WTC11 (cell line): ENCODE results near the gene OSBPL10. TPM values are rescaled to one million over a fixed set of nuclear protein-coding genes. Genes with fewer than 3 reads are reported as not detected.

ENCODE experiments used
- ATAC-seq: fragments of 200-7000 bp; cut with Tn5 transposase; 2 replicates; pipeline ENCODE4 v1.10.0; 2021; ENCODE audit warnings: mild to moderate bottlenecking, moderate library complexity
- CTCF ChIA-PET: fragments of 300-600 bp; sonication (Branson Sonifier 250); formaldehyde crosslinking; loops from one replicate; lab custom pipeline; 2021; ENCODE audit warnings: antibody characterized with exemption; lab: Charles Lee
- POLR2A ChIA-PET: fragments of 350-600 bp; sonication (Branson Sonifier 250); formaldehyde crosslinking; loops from one replicate; lab custom pipeline; 2021; ENCODE audit warnings: antibody characterized with exemption; lab: Charles Lee
- DNase-seq: peaks from one replicate; pipeline ENCODE4 v3.0.0; 2021; ENCODE audit warnings: low spot score
- H3K27ac Mint-ChIP-seq: 2 replicates; pipeline ENCODE4 v1.8.0; 2021; ENCODE audit warnings: mixed read lengths
- H3K27me3 Mint-ChIP-seq: 2 replicates; pipeline ENCODE4 v1.8.0; 2021; ENCODE audit warnings: low read depth, mild to moderate bottlenecking, moderate library complexity, mixed read lengths
- H3K36me3 Mint-ChIP-seq: 2 replicates; pipeline ENCODE4 v1.8.0; 2021; ENCODE audit warnings: mixed read lengths
- H3K4me1 Mint-ChIP-seq: 2 replicates; pipeline ENCODE4 v1.8.0; 2022; ENCODE audit warnings: mixed read lengths
- H3K4me3 Mint-ChIP-seq: 2 replicates; pipeline ENCODE4 v1.8.0; 2021; ENCODE audit warnings: mild to moderate bottlenecking, moderate library complexity, mixed read lengths
- H3K9me3 Mint-ChIP-seq: 2 replicates; pipeline ENCODE4 v1.8.0; 2021; ENCODE audit warnings: mixed read lengths
- CREB1 ChIP-seq: sonication (generic); formaldehyde crosslinking; IDR thresholded peaks from 2 replicates; pipeline ENCODE4 v1.8.0; 2023; ENCODE audit warnings: mild to moderate bottlenecking, missing genetic modification reagents
- ELF4 ChIP-seq: sonication (generic); formaldehyde crosslinking; IDR thresholded peaks from 2 replicates; pipeline ENCODE4 v1.8.1; 2022; ENCODE audit warnings: low read depth, mild to moderate bottlenecking, moderate library complexity, missing genetic modification reagents
- ETV6 ChIP-seq: sonication (generic); formaldehyde crosslinking; IDR thresholded peaks from 2 replicates; pipeline ENCODE4 v1.8.1; 2022; ENCODE audit warnings: mild to moderate bottlenecking, missing genetic modification reagents
- GABPB1 ChIP-seq: sonication (generic); formaldehyde crosslinking; IDR thresholded peaks from 2 replicates; pipeline ENCODE4 v1.8.1; 2023; ENCODE audit warnings: mild to moderate bottlenecking, missing genetic modification reagents
- NR2C2 ChIP-seq: sonication (generic); formaldehyde crosslinking; IDR thresholded peaks from 2 replicates; pipeline ENCODE4 v1.8.0; 2022; ENCODE audit warnings: mild to moderate bottlenecking, missing genetic modification reagents
- NR3C1 ChIP-seq: sonication (generic); formaldehyde crosslinking; conservative IDR thresholded peaks from 2 replicates; pipeline ENCODE4 v1.8.1; 2023; ENCODE audit warnings: low read depth, mild to moderate bottlenecking, missing genetic modification reagents
- ZNF219 ChIP-seq: sonication (generic); formaldehyde crosslinking; IDR thresholded peaks from 2 replicates; pipeline ENCODE4 v1.8.0; 2023; ENCODE audit warnings: missing genetic modification reagents, mild to moderate bottlenecking, borderline replicate concordance
- ZNF263 ChIP-seq: sonication (generic); formaldehyde crosslinking; IDR thresholded peaks from 2 replicates; pipeline ENCODE4 v1.8.1; 2022; ENCODE audit warnings: low read depth, mild to moderate bottlenecking, moderate library complexity, missing genetic modification reagents
- ZNF317 ChIP-seq: sonication (generic); formaldehyde crosslinking; IDR thresholded peaks from 2 replicates; pipeline ENCODE4 v1.8.1; 2023; ENCODE audit warnings: low read depth, mild to moderate bottlenecking, moderate library complexity, missing genetic modification reagents, borderline replicate concordance
- ZNF416 ChIP-seq: fragments of 250-450 bp; sonication (Bioruptor Pico); IDR thresholded peaks from 2 replicates; pipeline ENCODE4 v1.9.0; 2021; ENCODE audit warnings: mild to moderate bottlenecking, inconsistent platforms
- total RNA-seq: library from RNA; stranded (reverse); gene quantifications from 3 replicates; pipeline ENCODE4 v1.2.3, GENCODE V29; 2021
- TF ChIP-seq, protein P1 (sequence below): sonication (generic); formaldehyde crosslinking; IDR thresholded peaks from 2 replicates; pipeline ENCODE4 v1.8.0; 2023; ENCODE audit warnings: missing genetic modification reagents, mild to moderate bottlenecking, borderline replicate concordance
- TF ChIP-seq, protein P2 (sequence below): fragments of 250-450 bp; sonication (Bioruptor Pico); IDR thresholded peaks from 2 replicates; pipeline ENCODE4 v1.9.0; 2021; ENCODE audit warnings: mild to moderate bottlenecking, borderline replicate concordance
- TF ChIP-seq, protein P3 (sequence below): sonication (generic); formaldehyde crosslinking; IDR thresholded peaks from 2 replicates; pipeline ENCODE4 v1.8.1; 2023; ENCODE audit warnings: mild to moderate bottlenecking, missing genetic modification reagents, borderline replicate concordance
- TF ChIP-seq, protein P4 (sequence below): fragments of 200-600 bp; IDR thresholded peaks from 2 replicates; pipeline ENCODE4 v1.8.0; 2022; ENCODE audit warnings: antibody characterized with exemption
- TF ChIP-seq, protein P5 (sequence below): fragments of 250-450 bp; sonication (Bioruptor Pico); IDR thresholded peaks from 2 replicates; pipeline ENCODE4 v1.9.0; 2021; ENCODE audit warnings: mild to moderate bottlenecking
- TF ChIP-seq, protein P6 (sequence below): sonication (generic); formaldehyde crosslinking; IDR thresholded peaks from 2 replicates; pipeline ENCODE4 v1.8.0; 2022; ENCODE audit warnings: mild to moderate bottlenecking, missing genetic modification reagents

The OSBPL10 gene
- total RNA-seq, 1 experiment from 2014 or later = 84.1 TPM

DNA sequence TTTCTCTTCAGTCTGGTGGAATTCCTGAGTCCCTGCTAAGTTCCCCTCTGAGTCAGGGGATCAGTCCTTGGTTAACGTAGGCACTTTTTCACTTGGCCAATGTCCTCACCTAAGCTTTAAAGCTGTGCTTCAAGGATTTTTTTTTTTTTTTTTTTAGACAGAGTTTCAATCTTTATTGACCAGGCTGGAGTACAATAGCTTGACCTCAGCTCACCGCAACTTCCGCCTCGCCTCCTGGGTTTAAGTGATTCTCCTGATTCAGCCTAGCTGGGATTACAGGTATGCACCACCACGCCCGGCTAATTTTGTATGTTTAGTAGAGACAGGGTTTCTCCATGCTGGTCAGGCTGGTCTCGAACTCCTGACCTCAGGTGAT lies 228.0 kb downstream of the OSBPL10 start:
- H3K27ac Mint-ChIP-seq = no peak overlapping the region

DNA sequence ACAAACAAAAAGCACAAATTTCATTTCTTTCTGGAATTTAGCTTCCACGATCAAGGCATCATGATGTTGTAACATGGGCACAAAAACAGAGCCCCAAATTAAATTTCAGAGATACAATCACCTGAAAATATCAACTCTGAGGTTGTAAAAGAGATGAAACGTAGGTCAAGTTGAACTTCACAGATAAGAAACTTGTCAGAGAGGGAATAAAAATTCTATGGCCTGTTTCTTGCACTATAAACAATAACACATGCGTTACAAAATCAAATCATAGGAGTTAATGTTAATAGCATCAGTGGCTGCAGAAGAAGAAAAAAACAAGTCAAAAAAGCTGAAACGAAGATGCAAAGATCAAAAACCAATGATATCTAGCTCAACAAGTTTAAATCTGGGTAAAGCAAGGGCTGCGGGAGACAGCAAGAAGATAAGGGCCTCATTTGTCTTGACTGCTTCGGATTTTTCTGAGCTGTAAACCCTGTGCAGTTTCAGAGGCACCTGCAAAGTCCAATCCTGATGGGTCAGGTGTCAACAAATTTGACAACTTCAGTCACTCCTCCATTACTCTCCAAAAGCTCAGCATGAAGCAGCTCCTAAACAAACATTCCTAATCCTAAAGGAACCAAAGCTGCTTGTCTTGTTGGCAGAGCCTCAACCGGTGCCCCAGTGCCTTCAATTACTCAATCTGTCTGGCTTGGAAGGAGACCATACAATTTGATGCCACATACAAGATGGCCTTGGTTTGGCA lies 228.6 kb downstream of the OSBPL10 start:
- TF ChIP-seq ZNF263 (no peak), CREB1 (CRISPR knock-in tag) (no peak), ZNF219 (CRISPR knock-in tag) (no peak), ETV6 (CRISPR knock-in tag) (no peak), NR3C1 (CRISPR knock-in tag) (no peak), ZNF416 (no peak), ZNF317 (CRISPR knock-in tag) (no peak), NR2C2 (no peak)
- TF ChIP-seq, protein P1, sequence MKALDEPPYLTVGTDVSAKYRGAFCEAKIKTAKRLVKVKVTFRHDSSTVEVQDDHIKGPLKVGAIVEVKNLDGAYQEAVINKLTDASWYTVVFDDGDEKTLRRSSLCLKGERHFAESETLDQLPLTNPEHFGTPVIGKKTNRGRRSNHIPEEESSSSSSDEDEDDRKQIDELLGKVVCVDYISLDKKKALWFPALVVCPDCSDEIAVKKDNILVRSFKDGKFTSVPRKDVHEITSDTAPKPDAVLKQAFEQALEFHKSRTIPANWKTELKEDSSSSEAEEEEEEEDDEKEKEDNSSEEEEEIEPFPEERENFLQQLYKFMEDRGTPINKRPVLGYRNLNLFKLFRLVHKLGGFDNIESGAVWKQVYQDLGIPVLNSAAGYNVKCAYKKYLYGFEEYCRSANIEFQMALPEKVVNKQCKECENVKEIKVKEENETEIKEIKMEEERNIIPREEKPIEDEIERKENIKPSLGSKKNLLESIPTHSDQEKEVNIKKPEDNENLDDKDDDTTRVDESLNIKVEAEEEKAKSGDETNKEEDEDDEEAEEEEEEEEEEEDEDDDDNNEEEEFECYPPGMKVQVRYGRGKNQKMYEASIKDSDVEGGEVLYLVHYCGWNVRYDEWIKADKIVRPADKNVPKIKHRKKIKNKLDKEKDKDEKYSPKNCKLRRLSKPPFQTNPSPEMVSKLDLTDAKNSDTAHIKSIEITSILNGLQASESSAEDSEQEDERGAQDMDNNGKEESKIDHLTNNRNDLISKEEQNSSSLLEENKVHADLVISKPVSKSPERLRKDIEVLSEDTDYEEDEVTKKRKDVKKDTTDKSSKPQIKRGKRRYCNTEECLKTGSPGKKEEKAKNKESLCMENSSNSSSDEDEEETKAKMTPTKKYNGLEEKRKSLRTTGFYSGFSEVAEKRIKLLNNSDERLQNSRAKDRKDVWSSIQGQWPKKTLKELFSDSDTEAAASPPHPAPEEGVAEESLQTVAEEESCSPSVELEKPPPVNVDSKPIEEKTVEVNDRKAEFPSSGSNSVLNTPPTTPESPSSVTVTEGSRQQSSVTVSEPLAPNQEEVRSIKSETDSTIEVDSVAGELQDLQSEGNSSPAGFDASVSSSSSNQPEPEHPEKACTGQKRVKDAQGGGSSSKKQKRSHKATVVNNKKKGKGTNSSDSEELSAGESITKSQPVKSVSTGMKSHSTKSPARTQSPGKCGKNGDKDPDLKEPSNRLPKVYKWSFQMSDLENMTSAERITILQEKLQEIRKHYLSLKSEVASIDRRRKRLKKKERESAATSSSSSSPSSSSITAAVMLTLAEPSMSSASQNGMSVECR (CRISPR knock-in tag) = no peak
- TF ChIP-seq, protein P2, sequence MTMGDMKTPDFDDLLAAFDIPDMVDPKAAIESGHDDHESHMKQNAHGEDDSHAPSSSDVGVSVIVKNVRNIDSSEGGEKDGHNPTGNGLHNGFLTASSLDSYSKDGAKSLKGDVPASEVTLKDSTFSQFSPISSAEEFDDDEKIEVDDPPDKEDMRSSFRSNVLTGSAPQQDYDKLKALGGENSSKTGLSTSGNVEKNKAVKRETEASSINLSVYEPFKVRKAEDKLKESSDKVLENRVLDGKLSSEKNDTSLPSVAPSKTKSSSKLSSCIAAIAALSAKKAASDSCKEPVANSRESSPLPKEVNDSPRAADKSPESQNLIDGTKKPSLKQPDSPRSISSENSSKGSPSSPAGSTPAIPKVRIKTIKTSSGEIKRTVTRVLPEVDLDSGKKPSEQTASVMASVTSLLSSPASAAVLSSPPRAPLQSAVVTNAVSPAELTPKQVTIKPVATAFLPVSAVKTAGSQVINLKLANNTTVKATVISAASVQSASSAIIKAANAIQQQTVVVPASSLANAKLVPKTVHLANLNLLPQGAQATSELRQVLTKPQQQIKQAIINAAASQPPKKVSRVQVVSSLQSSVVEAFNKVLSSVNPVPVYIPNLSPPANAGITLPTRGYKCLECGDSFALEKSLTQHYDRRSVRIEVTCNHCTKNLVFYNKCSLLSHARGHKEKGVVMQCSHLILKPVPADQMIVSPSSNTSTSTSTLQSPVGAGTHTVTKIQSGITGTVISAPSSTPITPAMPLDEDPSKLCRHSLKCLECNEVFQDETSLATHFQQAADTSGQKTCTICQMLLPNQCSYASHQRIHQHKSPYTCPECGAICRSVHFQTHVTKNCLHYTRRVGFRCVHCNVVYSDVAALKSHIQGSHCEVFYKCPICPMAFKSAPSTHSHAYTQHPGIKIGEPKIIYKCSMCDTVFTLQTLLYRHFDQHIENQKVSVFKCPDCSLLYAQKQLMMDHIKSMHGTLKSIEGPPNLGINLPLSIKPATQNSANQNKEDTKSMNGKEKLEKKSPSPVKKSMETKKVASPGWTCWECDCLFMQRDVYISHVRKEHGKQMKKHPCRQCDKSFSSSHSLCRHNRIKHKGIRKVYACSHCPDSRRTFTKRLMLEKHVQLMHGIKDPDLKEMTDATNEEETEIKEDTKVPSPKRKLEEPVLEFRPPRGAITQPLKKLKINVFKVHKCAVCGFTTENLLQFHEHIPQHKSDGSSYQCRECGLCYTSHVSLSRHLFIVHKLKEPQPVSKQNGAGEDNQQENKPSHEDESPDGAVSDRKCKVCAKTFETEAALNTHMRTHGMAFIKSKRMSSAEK = no peak
- TF ChIP-seq, protein P3, sequence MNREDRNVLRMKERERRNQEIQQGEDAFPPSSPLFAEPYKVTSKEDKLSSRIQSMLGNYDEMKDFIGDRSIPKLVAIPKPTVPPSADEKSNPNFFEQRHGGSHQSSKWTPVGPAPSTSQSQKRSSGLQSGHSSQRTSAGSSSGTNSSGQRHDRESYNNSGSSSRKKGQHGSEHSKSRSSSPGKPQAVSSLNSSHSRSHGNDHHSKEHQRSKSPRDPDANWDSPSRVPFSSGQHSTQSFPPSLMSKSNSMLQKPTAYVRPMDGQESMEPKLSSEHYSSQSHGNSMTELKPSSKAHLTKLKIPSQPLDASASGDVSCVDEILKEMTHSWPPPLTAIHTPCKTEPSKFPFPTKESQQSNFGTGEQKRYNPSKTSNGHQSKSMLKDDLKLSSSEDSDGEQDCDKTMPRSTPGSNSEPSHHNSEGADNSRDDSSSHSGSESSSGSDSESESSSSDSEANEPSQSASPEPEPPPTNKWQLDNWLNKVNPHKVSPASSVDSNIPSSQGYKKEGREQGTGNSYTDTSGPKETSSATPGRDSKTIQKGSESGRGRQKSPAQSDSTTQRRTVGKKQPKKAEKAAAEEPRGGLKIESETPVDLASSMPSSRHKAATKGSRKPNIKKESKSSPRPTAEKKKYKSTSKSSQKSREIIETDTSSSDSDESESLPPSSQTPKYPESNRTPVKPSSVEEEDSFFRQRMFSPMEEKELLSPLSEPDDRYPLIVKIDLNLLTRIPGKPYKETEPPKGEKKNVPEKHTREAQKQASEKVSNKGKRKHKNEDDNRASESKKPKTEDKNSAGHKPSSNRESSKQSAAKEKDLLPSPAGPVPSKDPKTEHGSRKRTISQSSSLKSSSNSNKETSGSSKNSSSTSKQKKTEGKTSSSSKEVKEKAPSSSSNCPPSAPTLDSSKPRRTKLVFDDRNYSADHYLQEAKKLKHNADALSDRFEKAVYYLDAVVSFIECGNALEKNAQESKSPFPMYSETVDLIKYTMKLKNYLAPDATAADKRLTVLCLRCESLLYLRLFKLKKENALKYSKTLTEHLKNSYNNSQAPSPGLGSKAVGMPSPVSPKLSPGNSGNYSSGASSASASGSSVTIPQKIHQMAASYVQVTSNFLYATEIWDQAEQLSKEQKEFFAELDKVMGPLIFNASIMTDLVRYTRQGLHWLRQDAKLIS = no peak
- TF ChIP-seq, protein P4, sequence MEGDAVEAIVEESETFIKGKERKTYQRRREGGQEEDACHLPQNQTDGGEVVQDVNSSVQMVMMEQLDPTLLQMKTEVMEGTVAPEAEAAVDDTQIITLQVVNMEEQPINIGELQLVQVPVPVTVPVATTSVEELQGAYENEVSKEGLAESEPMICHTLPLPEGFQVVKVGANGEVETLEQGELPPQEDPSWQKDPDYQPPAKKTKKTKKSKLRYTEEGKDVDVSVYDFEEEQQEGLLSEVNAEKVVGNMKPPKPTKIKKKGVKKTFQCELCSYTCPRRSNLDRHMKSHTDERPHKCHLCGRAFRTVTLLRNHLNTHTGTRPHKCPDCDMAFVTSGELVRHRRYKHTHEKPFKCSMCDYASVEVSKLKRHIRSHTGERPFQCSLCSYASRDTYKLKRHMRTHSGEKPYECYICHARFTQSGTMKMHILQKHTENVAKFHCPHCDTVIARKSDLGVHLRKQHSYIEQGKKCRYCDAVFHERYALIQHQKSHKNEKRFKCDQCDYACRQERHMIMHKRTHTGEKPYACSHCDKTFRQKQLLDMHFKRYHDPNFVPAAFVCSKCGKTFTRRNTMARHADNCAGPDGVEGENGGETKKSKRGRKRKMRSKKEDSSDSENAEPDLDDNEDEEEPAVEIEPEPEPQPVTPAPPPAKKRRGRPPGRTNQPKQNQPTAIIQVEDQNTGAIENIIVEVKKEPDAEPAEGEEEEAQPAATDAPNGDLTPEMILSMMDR = no peak
- TF ChIP-seq, protein P5, sequence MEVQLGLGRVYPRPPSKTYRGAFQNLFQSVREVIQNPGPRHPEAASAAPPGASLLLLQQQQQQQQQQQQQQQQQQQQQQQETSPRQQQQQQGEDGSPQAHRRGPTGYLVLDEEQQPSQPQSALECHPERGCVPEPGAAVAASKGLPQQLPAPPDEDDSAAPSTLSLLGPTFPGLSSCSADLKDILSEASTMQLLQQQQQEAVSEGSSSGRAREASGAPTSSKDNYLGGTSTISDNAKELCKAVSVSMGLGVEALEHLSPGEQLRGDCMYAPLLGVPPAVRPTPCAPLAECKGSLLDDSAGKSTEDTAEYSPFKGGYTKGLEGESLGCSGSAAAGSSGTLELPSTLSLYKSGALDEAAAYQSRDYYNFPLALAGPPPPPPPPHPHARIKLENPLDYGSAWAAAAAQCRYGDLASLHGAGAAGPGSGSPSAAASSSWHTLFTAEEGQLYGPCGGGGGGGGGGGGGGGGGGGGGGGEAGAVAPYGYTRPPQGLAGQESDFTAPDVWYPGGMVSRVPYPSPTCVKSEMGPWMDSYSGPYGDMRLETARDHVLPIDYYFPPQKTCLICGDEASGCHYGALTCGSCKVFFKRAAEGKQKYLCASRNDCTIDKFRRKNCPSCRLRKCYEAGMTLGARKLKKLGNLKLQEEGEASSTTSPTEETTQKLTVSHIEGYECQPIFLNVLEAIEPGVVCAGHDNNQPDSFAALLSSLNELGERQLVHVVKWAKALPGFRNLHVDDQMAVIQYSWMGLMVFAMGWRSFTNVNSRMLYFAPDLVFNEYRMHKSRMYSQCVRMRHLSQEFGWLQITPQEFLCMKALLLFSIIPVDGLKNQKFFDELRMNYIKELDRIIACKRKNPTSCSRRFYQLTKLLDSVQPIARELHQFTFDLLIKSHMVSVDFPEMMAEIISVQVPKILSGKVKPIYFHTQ (CRISPR knock-in tag) = no peak
- TF ChIP-seq, protein P6, sequence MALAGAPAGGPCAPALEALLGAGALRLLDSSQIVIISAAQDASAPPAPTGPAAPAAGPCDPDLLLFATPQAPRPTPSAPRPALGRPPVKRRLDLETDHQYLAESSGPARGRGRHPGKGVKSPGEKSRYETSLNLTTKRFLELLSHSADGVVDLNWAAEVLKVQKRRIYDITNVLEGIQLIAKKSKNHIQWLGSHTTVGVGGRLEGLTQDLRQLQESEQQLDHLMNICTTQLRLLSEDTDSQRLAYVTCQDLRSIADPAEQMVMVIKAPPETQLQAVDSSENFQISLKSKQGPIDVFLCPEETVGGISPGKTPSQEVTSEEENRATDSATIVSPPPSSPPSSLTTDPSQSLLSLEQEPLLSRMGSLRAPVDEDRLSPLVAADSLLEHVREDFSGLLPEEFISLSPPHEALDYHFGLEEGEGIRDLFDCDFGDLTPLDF = no peak
- TF ChIP-seq, all 79 proteins: peak for 0
- no peak overlapping the region for H3K4me3 Mint-ChIP-seq
- POLR2A ChIA-PET = no interaction called here
- no peak overlapping the region; the same call in 1 of the 2 replicates for H3K27ac Mint-ChIP-seq
- CTCF ChIA-PET = interaction anchor here (0.6 kb wide), 1 partner anchor 14 kb away, joined by 5 read pairs; no protein-coding TSS in a partner anchor
- no peaks in the 10 kb centered on the region for H3K27me3 Mint-ChIP-seq
- ATAC-seq = no peak; the same call in 1 of the 2 replicates
- H3K9me3 Mint-ChIP-seq = peaks cover 2% of the 10 kb centered on the region
- peaks cover 8% of the 10 kb centered on the region for H3K36me3 Mint-ChIP-seq
- no peak for DNase-seq
- peaks cover 19% of the 10 kb centered on the region for H3K4me1 Mint-ChIP-seq

More for the DNA sequence above, 228.0 kb downstream of the OSBPL10 start:
- H3K9me3 Mint-ChIP-seq = peaks cover 7% of the 10 kb centered on the region
- H3K4me3 Mint-ChIP-seq = no peak overlapping the region
- TF ChIP-seq ELF4 (CRISPR knock-in tag) (no peak), GABPB1 (CRISPR knock-in tag) (no peak)
- H3K36me3 Mint-ChIP-seq = peaks cover 12% of the 10 kb centered on the region
- ChIA-PET CTCF (no interaction called here), POLR2A (no interaction called here)
- no peak for DNase-seq
- ATAC-seq = no peak
- peaks cover 22% of the 10 kb centered on the region for H3K4me1 Mint-ChIP-seq
- H3K27me3 Mint-ChIP-seq = no peaks in the 10 kb centered on the region
